Upper lobe of right lung (tissue), 1 donor: Measurements from ENCODE around the gene SYNE1. TPM values are rescaled to one million over a fixed set of nuclear protein-coding genes. Genes with fewer than 3 reads are reported as not detected.

Experiments
- ATAC-seq: fragments of 200-7000 bp; cut with Tn5 transposase; one replicate; pipeline ENCODE4 v1.9.1; 2020; ENCODE audit warnings: mild to moderate bottlenecking, moderate library complexity
- DNase-seq: peaks from one replicate; pipeline ENCODE4 v3.0.0-alpha.2; 2020
- H3K27ac ChIP-seq: fragments of 200-600 bp; one replicate; pipeline ENCODE4 v1.8.0; 2022
- H3K27me3 ChIP-seq: fragments of 200-600 bp; one replicate; pipeline ENCODE4 v1.8.0; 2022; ENCODE audit warnings: mild to moderate bottlenecking
- H3K36me3 ChIP-seq: fragments of 200-600 bp; one replicate; pipeline ENCODE4 v1.8.0; 2022
- H3K4me1 ChIP-seq: fragments of 200-600 bp; one replicate; pipeline ENCODE4 v1.8.0; 2022
- H3K4me3 ChIP-seq: fragments of 200-600 bp; one replicate; pipeline ENCODE4 v1.8.0; 2022; ENCODE audit warnings: mild to moderate bottlenecking
- H3K9me3 ChIP-seq: fragments of 200-600 bp; one replicate; pipeline ENCODE4 v1.8.0; 2022
- intact Hi-C: fragments of 100-400 bp; cut with DNase I; formaldehyde crosslinking; loops from one replicate; pipeline ENCODE4 v1.11.0; 2022
- total RNA-seq: library from RNA; stranded (reverse); fragmentation: NEBNext Ultra II Directional; extraction: Animal tissue kit (Norgen Biotek cat#: 25700); gene quantifications from one replicate; pipeline ENCODE4 v1.2.1, GENCODE V29; 2021
- TF ChIP-seq, protein P1 (sequence below): fragments of 200-600 bp; IDR thresholded peaks from one replicate; pipeline ENCODE4 v1.8.0; 2022; ENCODE audit warnings: antibody characterized with exemption
- donor health status: DM: no; HTN: yes; CAD: no; lungs with severe emphysema.

SYNE1 gene
- total RNA-seq, 1 donor from 2014 or later: 168 TPM

DNA sequence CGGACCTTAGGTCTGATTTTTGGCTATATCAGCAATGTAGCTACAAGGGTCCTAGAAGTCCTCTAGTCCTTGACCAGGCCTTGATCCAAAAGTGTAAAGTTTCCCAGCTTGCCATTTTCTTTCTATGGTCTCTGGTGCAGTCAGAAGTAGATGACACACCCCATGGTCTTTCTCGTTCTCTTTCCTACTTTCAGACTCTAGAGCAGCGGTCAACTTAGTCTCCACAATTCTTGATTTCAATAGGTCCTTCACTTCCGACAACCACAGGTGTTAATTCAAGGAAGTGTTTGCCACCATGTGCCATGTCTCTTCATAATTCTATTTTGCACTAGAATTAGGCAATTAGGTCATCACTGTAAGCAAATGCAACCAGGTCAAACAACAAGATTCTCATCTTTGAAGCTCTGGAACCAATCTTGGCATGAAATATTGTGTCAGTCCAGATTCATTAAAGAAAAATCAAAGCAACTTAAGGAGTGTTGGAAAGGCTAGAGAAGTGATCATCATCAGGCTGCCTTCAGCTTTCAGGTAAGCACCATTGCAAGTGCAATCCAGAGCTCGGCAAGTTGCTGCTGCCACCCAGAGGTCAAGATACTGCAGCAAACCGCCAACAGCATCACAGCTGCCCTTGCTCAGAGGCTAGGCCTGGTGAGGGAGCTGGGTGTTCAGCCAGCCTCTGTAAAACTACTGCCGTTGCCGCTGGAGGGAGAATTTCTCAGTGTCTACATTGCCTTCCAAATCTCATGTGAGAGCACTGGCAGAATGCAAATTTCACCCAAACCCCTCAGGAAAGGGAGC lies 5.6 kb upstream of the SYNE1 start:
- no peak overlapping the region for H3K27ac ChIP-seq
- DNase-seq: peak; percentile 79
- peak; percentile 98 for ATAC-seq
- no peaks in the 10 kb centered on the region for H3K27me3 ChIP-seq
- no peak overlapping the region for H3K4me3 ChIP-seq
- no peaks in the 10 kb centered on the region for H3K36me3 ChIP-seq
- intact Hi-C loops: loop anchor here (5.0 kb wide), 1 partner anchor 90 kb away; no protein-coding TSS in a partner anchor
- H3K4me1 ChIP-seq: no peaks in the 10 kb centered on the region
- H3K9me3 ChIP-seq: no peaks in the 10 kb centered on the region
- TF ChIP-seq, protein P1, sequence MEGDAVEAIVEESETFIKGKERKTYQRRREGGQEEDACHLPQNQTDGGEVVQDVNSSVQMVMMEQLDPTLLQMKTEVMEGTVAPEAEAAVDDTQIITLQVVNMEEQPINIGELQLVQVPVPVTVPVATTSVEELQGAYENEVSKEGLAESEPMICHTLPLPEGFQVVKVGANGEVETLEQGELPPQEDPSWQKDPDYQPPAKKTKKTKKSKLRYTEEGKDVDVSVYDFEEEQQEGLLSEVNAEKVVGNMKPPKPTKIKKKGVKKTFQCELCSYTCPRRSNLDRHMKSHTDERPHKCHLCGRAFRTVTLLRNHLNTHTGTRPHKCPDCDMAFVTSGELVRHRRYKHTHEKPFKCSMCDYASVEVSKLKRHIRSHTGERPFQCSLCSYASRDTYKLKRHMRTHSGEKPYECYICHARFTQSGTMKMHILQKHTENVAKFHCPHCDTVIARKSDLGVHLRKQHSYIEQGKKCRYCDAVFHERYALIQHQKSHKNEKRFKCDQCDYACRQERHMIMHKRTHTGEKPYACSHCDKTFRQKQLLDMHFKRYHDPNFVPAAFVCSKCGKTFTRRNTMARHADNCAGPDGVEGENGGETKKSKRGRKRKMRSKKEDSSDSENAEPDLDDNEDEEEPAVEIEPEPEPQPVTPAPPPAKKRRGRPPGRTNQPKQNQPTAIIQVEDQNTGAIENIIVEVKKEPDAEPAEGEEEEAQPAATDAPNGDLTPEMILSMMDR: peak; percentile 57

DNA sequence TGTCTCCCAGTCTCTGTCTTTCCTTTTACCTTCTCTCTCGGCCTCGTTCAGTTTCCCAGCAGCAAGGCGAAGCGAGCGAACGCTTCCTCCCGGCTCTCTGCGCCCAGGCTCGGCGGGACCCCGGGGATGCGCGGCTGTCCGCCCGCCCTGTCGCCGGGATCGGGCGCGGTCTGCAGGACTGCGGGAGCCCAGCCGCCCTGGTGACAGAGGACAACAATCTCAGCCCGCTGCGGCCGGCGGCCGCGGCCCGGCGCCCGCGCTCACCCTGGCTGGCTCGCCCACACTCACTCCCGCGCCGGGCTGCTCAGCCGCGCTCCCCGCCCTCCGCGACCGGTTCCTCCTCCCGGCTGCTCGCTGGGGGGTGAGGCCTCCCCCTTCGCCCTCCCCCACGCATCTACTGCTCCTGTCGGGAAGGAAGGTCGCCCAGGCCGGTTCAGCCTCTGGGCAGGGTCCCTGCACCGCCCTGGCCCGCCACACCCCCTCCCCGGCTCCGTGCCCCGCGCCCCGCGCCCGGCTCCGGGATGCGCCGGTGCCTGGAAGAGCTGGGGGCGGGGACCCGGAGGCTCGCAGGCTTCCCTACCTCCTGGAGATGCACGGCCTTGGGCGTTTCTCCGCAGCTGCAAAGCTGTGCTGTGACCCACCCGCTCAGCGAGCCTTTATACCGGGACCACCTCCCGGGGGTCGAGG lies 410 bp downstream of the SYNE1 start:
- H3K36me3 ChIP-seq: no peaks in the 10 kb centered on the region
- peaks cover 19% of the 10 kb centered on the region for H3K4me1 ChIP-seq
- no peaks in the 10 kb centered on the region for H3K27me3 ChIP-seq
- intact Hi-C loops: no loop called here
- ATAC-seq (peak; percentile 89), DNase-seq (peak; percentile 82)
- peak overlapping the region; percentile 66 for H3K27ac ChIP-seq
- TF ChIP-seq, protein P1: no peak
- H3K9me3 ChIP-seq: no peaks in the 10 kb centered on the region
- H3K4me3 ChIP-seq: peak overlapping the region; percentile 67

DNA sequence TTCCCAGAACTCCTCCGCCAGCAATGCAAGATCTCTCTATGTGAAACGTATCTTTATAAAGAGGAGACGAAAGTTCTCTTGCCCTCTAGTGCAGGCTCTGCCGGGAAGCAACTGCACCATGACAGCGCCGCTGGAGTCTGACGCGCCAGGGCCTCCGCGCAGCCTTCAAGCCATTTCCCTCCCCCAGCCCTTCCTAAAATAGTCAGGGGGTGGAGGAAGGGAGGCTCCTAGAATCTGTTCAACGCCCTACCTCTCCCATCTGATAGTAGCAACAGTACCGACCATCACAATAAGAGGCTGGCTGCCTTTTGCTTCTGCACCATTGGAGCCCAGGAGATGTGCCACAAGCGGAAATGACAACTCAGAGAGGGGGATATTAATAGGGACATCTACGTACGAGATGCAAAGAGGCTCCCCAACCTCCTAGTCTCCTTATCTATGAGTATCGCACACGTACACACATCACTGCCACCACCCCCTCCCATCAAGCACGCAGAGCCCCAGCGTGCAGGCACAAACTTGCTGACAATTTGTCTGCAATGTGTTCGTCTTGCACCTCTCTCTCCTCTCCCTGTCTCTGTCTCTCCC lies 1.0 kb downstream of the SYNE1 start:
- peak overlapping the region; percentile 66 for H3K27ac ChIP-seq
- TF ChIP-seq, protein P1: no peak
- ATAC-seq: peak; percentile 63
- H3K4me1 ChIP-seq: peaks cover 19% of the 10 kb centered on the region
- H3K27me3 ChIP-seq: no peaks in the 10 kb centered on the region
- H3K36me3 ChIP-seq: no peaks in the 10 kb centered on the region
- peak overlapping the region; percentile 67 for H3K4me3 ChIP-seq
- H3K9me3 ChIP-seq: no peaks in the 10 kb centered on the region
- peak; percentile 66 for DNase-seq
- intact Hi-C loops: no loop called here

DNA sequence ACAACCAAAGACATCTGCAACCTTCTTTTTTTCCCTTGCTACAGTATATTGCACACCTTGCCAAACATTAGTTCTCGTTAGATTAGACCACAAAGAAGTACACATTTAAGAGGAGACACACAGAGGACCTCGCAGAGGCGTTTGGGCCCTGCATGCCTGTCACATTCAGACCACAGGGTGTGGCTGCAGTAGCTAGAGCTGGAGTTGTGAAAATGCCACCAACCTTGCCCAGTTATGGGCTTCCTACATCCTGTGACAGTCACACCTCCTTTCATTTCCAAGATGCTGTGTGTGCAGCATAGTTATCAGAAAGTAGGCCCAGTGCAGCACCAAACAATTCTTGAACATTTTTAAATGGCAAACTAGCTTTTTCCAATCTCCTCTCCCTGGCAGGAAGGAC lies 2.4 kb downstream of the SYNE1 start:
- H3K4me3 ChIP-seq: no peak overlapping the region
- TF ChIP-seq, protein P1: no peak
- no peaks in the 10 kb centered on the region for H3K36me3 ChIP-seq
- H3K27me3 ChIP-seq: no peaks in the 10 kb centered on the region
- H3K9me3 ChIP-seq: no peaks in the 10 kb centered on the region
- peak overlapping the region; percentile 66 for H3K27ac ChIP-seq
- peak; percentile 56 for DNase-seq
- peaks cover 19% of the 10 kb centered on the region for H3K4me1 ChIP-seq
- intact Hi-C loops: no loop called here
- peak; percentile 61 for ATAC-seq

DNA sequence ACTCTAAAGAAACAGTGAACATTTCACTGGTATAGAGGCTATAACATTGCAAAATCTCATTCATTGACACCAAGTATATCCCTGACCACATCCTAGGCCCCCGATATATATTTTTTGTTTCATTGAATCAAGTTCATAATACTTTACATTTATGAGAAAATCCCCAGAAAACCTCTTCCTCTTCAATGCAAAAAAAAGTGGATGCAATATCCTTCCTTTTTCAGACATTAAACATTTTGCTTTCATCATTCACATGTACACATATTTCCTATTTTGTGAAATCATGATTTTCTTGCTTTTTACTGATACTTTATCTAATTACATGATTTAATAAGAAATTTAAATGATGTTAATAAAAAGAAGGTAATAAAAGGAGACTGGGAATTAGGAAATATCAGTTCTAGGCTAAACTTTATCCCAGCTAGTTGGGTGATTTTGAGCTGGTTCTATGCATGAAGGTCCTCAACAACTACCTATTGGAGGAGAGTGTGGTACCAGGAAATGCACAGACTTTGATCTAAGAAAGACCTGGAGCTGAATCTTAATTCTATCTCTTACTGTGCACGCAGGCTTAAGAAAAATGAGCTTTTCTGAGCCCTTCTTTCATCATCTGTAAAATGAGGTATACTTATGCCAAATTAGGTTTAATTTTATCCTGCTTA lies 4.9 kb downstream of the SYNE1 start:
- no peak for DNase-seq
- intact Hi-C loops: no loop called here
- Histone ChIP-seq H3K4me3 (no peak overlapping the region), H3K27me3 (no peaks in the 10 kb centered on the region), H3K36me3 (no peaks in the 10 kb centered on the region), H3K4me1 (peaks cover 15% of the 10 kb centered on the region), H3K27ac (no peak overlapping the region), H3K9me3 (no peaks in the 10 kb centered on the region)
- TF ChIP-seq, protein P1: no peak
- ATAC-seq: no peak
